ENCODE measurements around the gene LXN.
A peak's percentile ranks its signal among the peaks of the same experiment; 100 is the strongest.

GRCh38 chr3:158644345-158644908, 28.0 kb downstream of the LXN start, which contains the start of gene GFM1:
- peak; percentile 77 for TF ChIP-seq POLR2AphosphoS5 (IDR thresholded peaks at IDR 0.05; ENCODE audit: low read depth, low read length)
- TF ChIP-seq POLR2A (IDR thresholded peaks at IDR 0.05; ENCODE audit: low read depth, low read length), result peak; percentile 80; the same call in 1 of the 2 replicates
- no peak; the same call in 1 of the 2 replicates for TF ChIP-seq TAF1 (IDR thresholded peaks at IDR 0.05; ENCODE audit: borderline replicate concordance, low read depth, low read length)

Measured in GM12892 (cell line).